ENCODE measurements around the gene ALDOB. TPM values are rescaled to one million over a fixed set of nuclear protein-coding genes. Genes with fewer than 3 reads are reported as not detected.

ALDOB gene
- total and polyA plus RNA-seq, 2 donors: 1.7 to 9.1 TPM

- over 99% methylated on average over 2 of the region's 2 CpGs for WGBS
- DNase-seq (ENCODE audit: low read depth in 6 of 9, low spot score in 9 of 9): no peak
- Histone ChIP-seq H3K9me3 (ENCODE audit: control insufficient read depth in 2 of 2, insufficient read depth in 1 of 2, low read length in 1 of 2) (no peaks in the 10 kb centered on the region), H3K27me3 (ENCODE audit: control insufficient read depth in 2 of 2, insufficient read depth in 1 of 2, low read length in 1 of 2) (no peaks in the 10 kb centered on the region), H3K27ac (ENCODE audit: low read depth in 1 of 2, low read length in 1 of 2) (no peak overlapping the region), H3K36me3 (ENCODE audit: control insufficient read depth in 2 of 2, insufficient read depth in 2 of 2, low read length in 1 of 2) (no peaks in the 10 kb centered on the region), H3K4me3 (ENCODE audit: low read length in 2 of 2) (no peak overlapping the region), H3K4me1 (ENCODE audit: control insufficient read depth in 2 of 2, insufficient read depth in 2 of 2, low read length in 2 of 2) (no peaks in the 10 kb centered on the region)
Measured at GRCh38 chr9:101463397-101463796, 27.8 kb upstream of the ALDOB start.

GRCh38 chr9:101462558-101462957 lies 27.0 kb upstream of the ALDOB start:
- 71% methylated on average over 5 of the region's 5 CpGs for WGBS
- no peak for DNase-seq (ENCODE audit: low read depth in 6 of 9, low spot score in 9 of 9)
- no peak overlapping the region for H3K4me3 ChIP-seq (ENCODE audit: low read length in 2 of 2)

GRCh38 chr9:101460965-101461364 lies 25.4 kb upstream of the ALDOB start:
- no peaks in the 10 kb centered on the region for H3K27me3 ChIP-seq (ENCODE audit: control insufficient read depth in 2 of 2, insufficient read depth in 1 of 2, low read length in 1 of 2)
- H3K4me3 ChIP-seq (ENCODE audit: low read length in 2 of 2): no peak overlapping the region
- no peaks in the 10 kb centered on the region for H3K4me1 ChIP-seq (ENCODE audit: control insufficient read depth in 2 of 2, insufficient read depth in 2 of 2, low read length in 2 of 2)
- H3K9me3 ChIP-seq (ENCODE audit: control insufficient read depth in 2 of 2, insufficient read depth in 1 of 2, low read length in 1 of 2): no peaks in the 10 kb centered on the region
- no peaks in the 10 kb centered on the region for H3K36me3 ChIP-seq (ENCODE audit: control insufficient read depth in 2 of 2, insufficient read depth in 2 of 2, low read length in 1 of 2)
- 97% methylated on average over 4 of the region's 4 CpGs for WGBS
- no peak overlapping the region for H3K27ac ChIP-seq (ENCODE audit: low read depth in 1 of 2, low read length in 1 of 2)
- no peak for DNase-seq (ENCODE audit: low read depth in 6 of 9, low spot score in 9 of 9)

More at GRCh38 chr9:101462558-101462957, 27.0 kb upstream of the ALDOB start:
- Histone ChIP-seq H3K27ac (ENCODE audit: low read depth in 1 of 2, low read length in 1 of 2) (no peak overlapping the region), H3K27me3 (ENCODE audit: control insufficient read depth in 2 of 2, insufficient read depth in 1 of 2, low read length in 1 of 2) (no peaks in the 10 kb centered on the region), H3K9me3 (ENCODE audit: control insufficient read depth in 2 of 2, insufficient read depth in 1 of 2, low read length in 1 of 2) (no peaks in the 10 kb centered on the region), H3K4me1 (ENCODE audit: control insufficient read depth in 2 of 2, insufficient read depth in 2 of 2, low read length in 2 of 2) (no peaks in the 10 kb centered on the region), H3K36me3 (ENCODE audit: control insufficient read depth in 2 of 2, insufficient read depth in 2 of 2, low read length in 1 of 2) (no peaks in the 10 kb centered on the region)

GRCh38 chr9:101458963-101459631 lies 23.5 kb upstream of the ALDOB start:
- no peak overlapping the region for H3K27ac ChIP-seq (ENCODE audit: low read depth in 1 of 2, low read length in 1 of 2)
- DNase-seq (ENCODE audit: low read depth in 6 of 9, low spot score in 9 of 9): peak in 7 of 9 donors; percentile 6 to 61 (median 18)

GRCh38 chr9:101457003-101457402 lies 21.4 kb upstream of the ALDOB start:
- H3K4me1 ChIP-seq (ENCODE audit: control insufficient read depth in 2 of 2, insufficient read depth in 2 of 2, low read length in 2 of 2): no peaks in the 10 kb centered on the region
- no peaks in the 10 kb centered on the region for H3K27me3 ChIP-seq (ENCODE audit: control insufficient read depth in 2 of 2, insufficient read depth in 1 of 2, low read length in 1 of 2)
- DNase-seq (ENCODE audit: low read depth in 6 of 9, low spot score in 9 of 9): no peak
- H3K4me3 ChIP-seq (ENCODE audit: low read length in 2 of 2): no peak overlapping the region
- WGBS: 66% methylated on average over 3 of the region's 3 CpGs
- H3K36me3 ChIP-seq (ENCODE audit: control insufficient read depth in 2 of 2, insufficient read depth in 2 of 2, low read length in 1 of 2): no peaks in the 10 kb centered on the region
- H3K27ac ChIP-seq (ENCODE audit: low read depth in 1 of 2, low read length in 1 of 2): no peak overlapping the region
- no peaks in the 10 kb centered on the region for H3K9me3 ChIP-seq (ENCODE audit: control insufficient read depth in 2 of 2, insufficient read depth in 1 of 2, low read length in 1 of 2)

More at GRCh38 chr9:101458963-101459631, 23.5 kb upstream of the ALDOB start:
- Histone ChIP-seq H3K36me3 (ENCODE audit: control insufficient read depth in 2 of 2, insufficient read depth in 2 of 2, low read length in 1 of 2) (no peaks in the 10 kb centered on the region), H3K4me3 (ENCODE audit: low read length in 2 of 2) (no peak overlapping the region), H3K9me3 (ENCODE audit: control insufficient read depth in 2 of 2, insufficient read depth in 1 of 2, low read length in 1 of 2) (no peaks in the 10 kb centered on the region), H3K27me3 (ENCODE audit: control insufficient read depth in 2 of 2, insufficient read depth in 1 of 2, low read length in 1 of 2) (no peaks in the 10 kb centered on the region), H3K4me1 (ENCODE audit: control insufficient read depth in 2 of 2, insufficient read depth in 2 of 2, low read length in 2 of 2) (no peaks in the 10 kb centered on the region)
- WGBS: 43% methylated on average over 9 of the region's 9 CpGs

- Histone ChIP-seq H3K27me3 (ENCODE audit: control insufficient read depth in 2 of 2, insufficient read depth in 1 of 2, low read length in 1 of 2) (no peaks in the 10 kb centered on the region), H3K4me3 (ENCODE audit: low read length in 2 of 2) (no peak overlapping the region), H3K4me1 (ENCODE audit: control insufficient read depth in 2 of 2, insufficient read depth in 2 of 2, low read length in 2 of 2) (no peaks in the 10 kb centered on the region), H3K9me3 (ENCODE audit: control insufficient read depth in 2 of 2, insufficient read depth in 1 of 2, low read length in 1 of 2) (no peaks in the 10 kb centered on the region), H3K36me3 (ENCODE audit: control insufficient read depth in 2 of 2, insufficient read depth in 2 of 2, low read length in 1 of 2) (no peaks in the 10 kb centered on the region), H3K27ac (ENCODE audit: low read depth in 1 of 2, low read length in 1 of 2) (no peak overlapping the region)
- WGBS: 90% methylated on average over 2 of the region's 2 CpGs
- no peak for DNase-seq (ENCODE audit: low read depth in 6 of 9, low spot score in 9 of 9)
Measured at GRCh38 chr9:101455656-101456240, 20.2 kb upstream of the ALDOB start.

GRCh38 chr9:101453776-101454570 lies 18.4 kb upstream of the ALDOB start:
- H3K27me3 ChIP-seq (ENCODE audit: control insufficient read depth in 2 of 2, insufficient read depth in 1 of 2, low read length in 1 of 2): peaks cover 4 to 12% of the 10 kb centered on the region in 2 donors
- no peaks in the 10 kb centered on the region for H3K36me3 ChIP-seq (ENCODE audit: control insufficient read depth in 2 of 2, insufficient read depth in 2 of 2, low read length in 1 of 2)
- H3K4me1 ChIP-seq (ENCODE audit: control insufficient read depth in 2 of 2, insufficient read depth in 2 of 2, low read length in 2 of 2): no peaks in the 10 kb centered on the region
- WGBS: 95% methylated on average over 4 of the region's 4 CpGs
- no peak for DNase-seq (ENCODE audit: low read depth in 6 of 9, low spot score in 9 of 9)
- no peaks in the 10 kb centered on the region for H3K9me3 ChIP-seq (ENCODE audit: control insufficient read depth in 2 of 2, insufficient read depth in 1 of 2, low read length in 1 of 2)
- H3K4me3 ChIP-seq (ENCODE audit: low read length in 2 of 2): no peak overlapping the region
- H3K27ac ChIP-seq (ENCODE audit: low read depth in 1 of 2, low read length in 1 of 2): no peak overlapping the region

GRCh38 chr9:101451498-101451897 lies 15.9 kb upstream of the ALDOB start:
- Histone ChIP-seq H3K27ac (ENCODE audit: low read depth in 1 of 2, low read length in 1 of 2) (no peak overlapping the region), H3K36me3 (ENCODE audit: control insufficient read depth in 2 of 2, insufficient read depth in 2 of 2, low read length in 1 of 2) (no peaks in the 10 kb centered on the region), H3K9me3 (ENCODE audit: control insufficient read depth in 2 of 2, insufficient read depth in 1 of 2, low read length in 1 of 2) (no peaks in the 10 kb centered on the region), H3K4me1 (ENCODE audit: control insufficient read depth in 2 of 2, insufficient read depth in 2 of 2, low read length in 2 of 2) (no peaks in the 10 kb centered on the region), H3K27me3 (ENCODE audit: control insufficient read depth in 2 of 2, insufficient read depth in 1 of 2, low read length in 1 of 2) (peaks cover 4 to 23% of the 10 kb centered on the region in 2 donors), H3K4me3 (ENCODE audit: low read length in 2 of 2) (no peak overlapping the region)
- WGBS: 92% methylated on average over 4 of the region's 4 CpGs
- DNase-seq (ENCODE audit: low read depth in 6 of 9, low spot score in 9 of 9): no peak

GRCh38 chr9:101450931-101451330 lies 15.4 kb upstream of the ALDOB start:
- no peaks in the 10 kb centered on the region for H3K9me3 ChIP-seq (ENCODE audit: control insufficient read depth in 2 of 2, insufficient read depth in 1 of 2, low read length in 1 of 2)
- peaks cover 4 to 23% of the 10 kb centered on the region in 2 donors for H3K27me3 ChIP-seq (ENCODE audit: control insufficient read depth in 2 of 2, insufficient read depth in 1 of 2, low read length in 1 of 2)
- no peaks in the 10 kb centered on the region for H3K36me3 ChIP-seq (ENCODE audit: control insufficient read depth in 2 of 2, insufficient read depth in 2 of 2, low read length in 1 of 2)
- no peak overlapping the region for H3K27ac ChIP-seq (ENCODE audit: low read depth in 1 of 2, low read length in 1 of 2)
- DNase-seq (ENCODE audit: low read depth in 6 of 9, low spot score in 9 of 9): no peak
- H3K4me1 ChIP-seq (ENCODE audit: control insufficient read depth in 2 of 2, insufficient read depth in 2 of 2, low read length in 2 of 2): no peaks in the 10 kb centered on the region
- 70% methylated on average over 4 of the region's 4 CpGs for WGBS
- no peak overlapping the region for H3K4me3 ChIP-seq (ENCODE audit: low read length in 2 of 2)

All from thymus (tissue), 11 donors.